Germinal center (tissue), 1 donor: ENCODE data around the gene RSRC1.
"Not testable (repeated sequence)": the region's sequence is repeated elsewhere in the genome, so short reads cannot be mapped to it uniquely, and the experiment has no call there.

Experiments
- DNase-seq: peaks from one replicate; pipeline ENCODE4 v3.0.0; 2012; ENCODE audit warnings: mixed read lengths, low spot score

The RSRC1 gene

GRCh38 chr3:158228942-158229341 is 119.1 kb downstream of the RSRC1 start:
- not testable (repeated sequence) for DNase-seq

- no peak for DNase-seq
Measured at GRCh38 chr3:158233791-158234190, 123.9 kb downstream of the RSRC1 start.

- no peak for DNase-seq
Measured at GRCh38 chr3:158244274-158244673, 134.4 kb downstream of the RSRC1 start.

- DNase-seq, result no peak
Measured at GRCh38 chr3:158247288-158247687, 137.4 kb downstream of the RSRC1 start.

- DNase-seq, result no peak
Measured at GRCh38 chr3:158248261-158248660, 138.4 kb downstream of the RSRC1 start.

GRCh38 chr3:158249183-158249582 is 139.3 kb downstream of the RSRC1 start:
- DNase-seq, result no peak

GRCh38 chr3:158258619-158259018 is 148.7 kb downstream of the RSRC1 start:
- no peak for DNase-seq

- no peak for DNase-seq
Measured at GRCh38 chr3:158260392-158260791, 150.5 kb downstream of the RSRC1 start.

GRCh38 chr3:158261371-158261991 is 151.6 kb downstream of the RSRC1 start:
- no peak for DNase-seq

GRCh38 chr3:158264894-158265293 is 155.0 kb downstream of the RSRC1 start:
- no peak for DNase-seq

GRCh38 chr3:158267015-158267414 is 157.1 kb downstream of the RSRC1 start:
- no peak for DNase-seq

- no peak for DNase-seq
Measured at GRCh38 chr3:158269942-158270341, 160.1 kb downstream of the RSRC1 start.

GRCh38 chr3:158272081-158272480 is 162.2 kb downstream of the RSRC1 start:
- no peak for DNase-seq

- DNase-seq, result no peak
Measured at GRCh38 chr3:158273656-158274055, 163.8 kb downstream of the RSRC1 start.

GRCh38 chr3:158278187-158278586 is 168.3 kb downstream of the RSRC1 start:
- no peak for DNase-seq

- no peak for DNase-seq
Measured at GRCh38 chr3:158279609-158280008, 169.7 kb downstream of the RSRC1 start.

GRCh38 chr3:158295771-158296170 is 185.9 kb downstream of the RSRC1 start:
- no peak for DNase-seq

GRCh38 chr3:158297940-158298339 is 188.1 kb downstream of the RSRC1 start:
- no peak for DNase-seq

GRCh38 chr3:158308236-158308928 is 198.5 kb downstream of the RSRC1 start:
- no peak for DNase-seq

GRCh38 chr3:158312560-158313141 is 202.8 kb downstream of the RSRC1 start:
- no peak for DNase-seq

GRCh38 chr3:158313338-158313927 is 203.5 kb downstream of the RSRC1 start:
- DNase-seq, result peak; percentile 8

- no peak for DNase-seq
Measured at GRCh38 chr3:158314426-158315357, 204.8 kb downstream of the RSRC1 start.
